Pons (tissue), 1 donor: ENCODE results near the gene PKP1.
"Not testable (repeated sequence)": the region's sequence is repeated elsewhere in the genome, so short reads cannot be mapped to it uniquely, and the experiment has no call there.

Experiments used
- DNase-seq: peaks from one replicate; pipeline ENCODE4 v3.0.0-alpha.2; 2016; ENCODE audit warnings: low spot score

The PKP1 gene

GRCh38 chr1:201282931-201283829 is at the start of gene PKP1:
Gene PKP1 (plus strand): TSS chr1:201283506. CDS start chr1:201283703, 197 bp downstream.
- no peak for DNase-seq

- not testable (repeated sequence) for DNase-seq
Measured at GRCh38 chr1:201239646-201240045, 43.7 kb upstream of the PKP1 start.

- no peak for DNase-seq
Measured at GRCh38 chr1:201240171-201240570, 43.1 kb upstream of the PKP1 start.

GRCh38 chr1:201241736-201242135 is 41.6 kb upstream of the PKP1 start:
- no peak for DNase-seq

GRCh38 chr1:201245082-201245481 is 38.2 kb upstream of the PKP1 start:
- no peak for DNase-seq

- no peak for DNase-seq
Measured at GRCh38 chr1:201248721-201249559, 34.4 kb upstream of the PKP1 start.

- no peak for DNase-seq
Measured at GRCh38 chr1:201250326-201251011, 32.8 kb upstream of the PKP1 start.

GRCh38 chr1:201251411-201251810 is 31.9 kb upstream of the PKP1 start:
- DNase-seq, result no peak

GRCh38 chr1:201251851-201252430 is 31.4 kb upstream of the PKP1 start:
- DNase-seq, result no peak

- DNase-seq, result no peak
Measured at GRCh38 chr1:201252944-201253371, 30.3 kb upstream of the PKP1 start.

- DNase-seq, result no peak
Measured at GRCh38 chr1:201253411-201253810, 29.9 kb upstream of the PKP1 start.

- no peak for DNase-seq
Measured at GRCh38 chr1:201253906-201254624, 29.2 kb upstream of the PKP1 start.

- DNase-seq, result peak; percentile 14
Measured at GRCh38 chr1:201254625-201255478, 28.5 kb upstream of the PKP1 start.

GRCh38 chr1:201255479-201256362 is 27.6 kb upstream of the PKP1 start:
- no peak for DNase-seq

- not testable (repeated sequence) for DNase-seq
Measured at GRCh38 chr1:201258132-201258531, 25.2 kb upstream of the PKP1 start.

GRCh38 chr1:201258763-201259230 is 24.5 kb upstream of the PKP1 start:
- DNase-seq, result no peak

GRCh38 chr1:201259476-201260235 is 23.6 kb upstream of the PKP1 start:
- no peak for DNase-seq

GRCh38 chr1:201260236-201260590 is 23.1 kb upstream of the PKP1 start:
- no peak for DNase-seq
